GM19351 (cell line): ENCODE measurements around the gene CTDP1.

Experiments used
- ATAC-seq: cut with Tn5 transposase; IDR thresholded peaks from one replicate; pipeline ENCODE4 v1.9.1; 2021; ENCODE audit warnings: mild to moderate bottlenecking, moderate library complexity; ENCODE audit not compliant: unreplicated experiment

CTDP1 gene, protein sequence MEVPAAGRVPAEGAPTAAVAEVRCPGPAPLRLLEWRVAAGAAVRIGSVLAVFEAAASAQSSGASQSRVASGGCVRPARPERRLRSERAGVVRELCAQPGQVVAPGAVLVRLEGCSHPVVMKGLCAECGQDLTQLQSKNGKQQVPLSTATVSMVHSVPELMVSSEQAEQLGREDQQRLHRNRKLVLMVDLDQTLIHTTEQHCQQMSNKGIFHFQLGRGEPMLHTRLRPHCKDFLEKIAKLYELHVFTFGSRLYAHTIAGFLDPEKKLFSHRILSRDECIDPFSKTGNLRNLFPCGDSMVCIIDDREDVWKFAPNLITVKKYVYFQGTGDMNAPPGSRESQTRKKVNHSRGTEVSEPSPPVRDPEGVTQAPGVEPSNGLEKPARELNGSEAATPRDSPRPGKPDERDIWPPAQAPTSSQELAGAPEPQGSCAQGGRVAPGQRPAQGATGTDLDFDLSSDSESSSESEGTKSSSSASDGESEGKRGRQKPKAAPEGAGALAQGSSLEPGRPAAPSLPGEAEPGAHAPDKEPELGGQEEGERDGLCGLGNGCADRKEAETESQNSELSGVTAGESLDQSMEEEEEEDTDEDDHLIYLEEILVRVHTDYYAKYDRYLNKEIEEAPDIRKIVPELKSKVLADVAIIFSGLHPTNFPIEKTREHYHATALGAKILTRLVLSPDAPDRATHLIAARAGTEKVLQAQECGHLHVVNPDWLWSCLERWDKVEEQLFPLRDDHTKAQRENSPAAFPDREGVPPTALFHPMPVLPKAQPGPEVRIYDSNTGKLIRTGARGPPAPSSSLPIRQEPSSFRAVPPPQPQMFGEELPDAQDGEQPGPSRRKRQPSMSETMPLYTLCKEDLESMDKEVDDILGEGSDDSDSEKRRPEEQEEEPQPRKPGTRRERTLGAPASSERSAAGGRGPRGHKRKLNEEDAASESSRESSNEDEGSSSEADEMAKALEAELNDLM

DNA sequence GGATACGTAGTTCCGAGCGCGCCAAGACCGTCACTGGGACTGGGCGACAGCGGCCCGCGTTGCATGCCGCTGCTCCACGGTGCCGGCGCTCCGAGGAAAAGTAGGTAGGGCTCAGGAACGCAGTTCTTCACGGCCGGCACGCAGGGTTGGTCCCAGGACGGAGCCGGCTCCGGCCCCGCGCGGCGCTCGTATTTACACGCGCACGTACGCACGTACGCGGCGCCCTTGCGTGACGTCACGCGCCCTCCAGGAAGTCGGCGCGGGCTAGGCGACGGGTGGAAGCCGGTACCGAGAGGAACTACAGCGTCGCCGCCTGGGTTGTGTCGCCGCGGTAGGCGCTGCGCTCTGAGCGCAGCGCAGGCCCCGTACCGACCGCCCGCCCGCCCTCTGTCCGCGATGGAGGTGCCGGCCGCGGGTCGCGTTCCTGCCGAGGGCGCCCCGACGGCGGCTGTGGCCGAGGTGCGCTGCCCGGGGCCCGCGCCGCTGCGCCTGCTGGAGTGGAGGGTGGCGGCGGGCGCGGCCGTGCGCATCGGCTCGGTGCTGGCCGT is at the start of gene CTDP1:
Gene CTDP1 (plus strand): TSS at position 252 of the 548 bp plus-strand sequence. CDS start 145 bp downstream, at position 397.
- peak; percentile 54 for ATAC-seq

- no peak for ATAC-seq
Measured at GRCh38 chr18:79630281-79631095, 49.1 kb upstream of the CTDP1 start.

DNA sequence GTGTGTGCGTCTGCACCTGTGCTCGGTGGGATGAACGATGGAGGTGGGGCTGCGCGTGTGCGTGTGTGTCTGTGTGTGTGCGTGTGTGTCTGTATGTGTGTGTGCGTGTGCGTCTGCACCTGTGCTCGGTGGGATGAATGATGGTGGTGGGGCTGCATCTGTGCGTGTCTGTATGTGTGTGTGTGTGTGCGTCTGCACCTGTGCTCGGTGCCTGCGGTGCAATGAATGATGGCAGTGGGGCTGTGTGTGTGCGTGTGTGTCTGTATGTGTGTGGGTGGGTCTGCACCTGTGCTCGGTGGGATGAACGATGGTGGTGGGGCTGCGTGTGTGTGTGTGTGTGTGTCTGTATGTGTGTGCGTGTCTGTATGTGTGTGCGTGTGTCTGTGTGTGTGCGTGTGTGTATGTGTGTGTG is 48.5 kb upstream of the CTDP1 start:
- ATAC-seq, result no peak

- no peak for ATAC-seq
Measured at GRCh38 chr18:79631761-79632446, 47.7 kb upstream of the CTDP1 start.

DNA sequence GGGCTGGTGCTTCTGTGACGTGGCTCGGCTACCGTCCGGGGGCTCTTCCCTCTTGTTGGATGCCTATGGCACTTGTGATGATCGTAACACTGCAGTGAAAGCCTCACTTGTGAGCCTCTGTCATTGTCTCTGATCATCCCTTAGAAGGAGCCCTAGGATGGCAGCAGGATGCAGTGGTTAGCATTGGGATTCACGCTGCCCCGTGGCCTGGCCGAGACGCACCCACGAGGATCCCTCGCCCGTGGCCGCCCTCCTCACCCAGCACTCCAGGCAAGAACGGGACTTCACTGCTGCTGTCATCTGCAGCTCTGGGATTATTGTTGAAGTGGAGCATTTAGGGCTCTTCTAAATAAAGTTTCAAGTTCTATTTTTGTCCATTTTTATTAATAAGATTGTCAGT is 46.8 kb upstream of the CTDP1 start:
- no peak for ATAC-seq

DNA sequence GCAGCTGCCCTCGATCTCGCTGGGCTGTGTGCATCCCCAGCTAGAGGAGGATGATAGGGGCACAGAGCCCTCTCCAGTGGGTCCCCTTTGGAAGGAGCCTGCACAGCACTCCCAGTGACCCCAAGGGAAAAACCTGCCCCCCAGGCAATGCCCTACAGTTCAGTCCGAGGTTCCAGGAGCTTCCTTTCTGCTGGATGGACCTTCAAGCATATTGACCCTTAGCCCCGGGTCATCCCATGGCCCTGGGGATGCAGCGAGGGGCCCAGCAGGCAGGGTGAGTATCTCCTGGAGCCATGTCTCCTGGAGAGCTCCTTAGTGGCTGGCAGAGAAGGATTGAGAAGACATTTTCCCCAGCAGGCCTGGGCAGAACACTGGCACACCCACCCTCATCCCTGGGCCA is 45.4 kb upstream of the CTDP1 start:
- no peak for ATAC-seq

GRCh38 chr18:79634593-79635426 is 44.8 kb upstream of the CTDP1 start:
- ATAC-seq, result no peak

GRCh38 chr18:79635427-79635726 is 44.2 kb upstream of the CTDP1 start:
- ATAC-seq, result no peak

DNA sequence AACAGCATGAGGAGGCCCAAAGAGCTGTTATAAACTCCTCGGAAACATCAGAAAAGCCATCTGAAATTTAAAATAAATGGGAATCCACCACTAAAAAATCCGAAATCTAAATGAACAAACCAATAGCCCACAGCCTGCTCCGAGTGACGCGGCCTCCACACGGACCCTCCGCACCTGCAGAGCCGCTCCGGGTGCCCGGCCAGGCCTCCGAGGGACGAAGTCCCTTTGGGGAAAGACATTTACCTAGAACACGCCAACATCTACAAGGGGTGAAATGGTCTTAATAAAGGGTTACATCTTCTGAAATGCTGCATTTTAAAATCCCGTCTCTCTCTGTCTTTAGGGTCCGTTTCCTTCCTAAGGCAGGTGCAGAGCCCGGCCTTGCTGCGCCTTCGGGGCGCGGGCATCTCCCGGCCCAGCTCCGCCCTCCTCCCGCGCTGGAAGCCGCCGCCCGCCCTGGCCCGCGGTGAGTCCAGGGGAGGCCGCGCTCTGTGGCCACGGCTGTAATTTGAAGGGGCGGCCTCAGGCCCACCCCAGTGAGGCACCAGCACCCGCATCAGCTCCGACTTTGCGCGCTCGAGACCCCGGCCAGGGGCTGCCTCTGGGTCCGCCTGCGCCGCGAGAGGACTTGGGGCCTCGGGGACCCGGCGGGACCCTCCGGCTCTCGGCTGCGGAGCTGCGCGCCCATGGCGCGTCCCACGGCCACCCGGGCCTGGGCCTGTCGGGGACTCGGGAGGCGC is 42.3 kb upstream of the CTDP1 start:
- no peak for ATAC-seq

GRCh38 chr18:79637921-79638909 is 41.4 kb upstream of the CTDP1 start:
- ATAC-seq, result no peak

DNA sequence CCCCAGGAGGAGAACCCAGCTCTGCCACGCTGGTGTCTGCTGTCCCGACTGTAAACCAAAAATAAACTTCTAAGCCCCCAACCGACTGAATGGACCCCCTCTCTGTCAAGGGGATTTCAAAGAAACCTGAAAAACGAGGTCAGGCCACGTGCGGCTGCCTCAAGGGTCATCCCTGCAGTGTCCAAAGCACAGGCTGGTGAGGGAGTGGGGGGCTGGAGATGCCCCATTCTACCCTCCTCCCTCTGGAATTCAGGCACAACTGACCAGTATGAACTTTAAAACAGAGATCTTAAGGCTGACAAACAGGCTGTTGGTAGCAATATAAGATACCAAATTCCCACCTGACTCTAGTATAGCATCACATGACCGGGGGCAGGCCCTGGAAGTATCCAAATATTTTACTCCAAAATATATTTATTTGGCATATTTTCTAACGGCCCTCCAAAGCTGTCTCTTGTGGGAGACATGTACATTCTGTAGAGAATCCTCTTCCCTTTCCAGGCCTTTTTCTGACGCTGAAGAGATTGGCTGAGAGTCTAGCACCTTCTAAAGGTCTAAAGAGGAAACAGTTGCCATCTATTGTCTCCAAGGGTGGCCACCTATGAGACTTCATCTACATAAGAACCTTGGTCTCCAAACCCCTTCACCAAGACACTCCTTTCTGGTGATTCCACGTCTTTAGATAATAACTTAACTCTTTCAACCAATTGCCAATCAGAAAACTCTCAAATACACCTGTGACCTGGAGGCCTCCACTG is 40.4 kb upstream of the CTDP1 start:
- ATAC-seq, result no peak

DNA sequence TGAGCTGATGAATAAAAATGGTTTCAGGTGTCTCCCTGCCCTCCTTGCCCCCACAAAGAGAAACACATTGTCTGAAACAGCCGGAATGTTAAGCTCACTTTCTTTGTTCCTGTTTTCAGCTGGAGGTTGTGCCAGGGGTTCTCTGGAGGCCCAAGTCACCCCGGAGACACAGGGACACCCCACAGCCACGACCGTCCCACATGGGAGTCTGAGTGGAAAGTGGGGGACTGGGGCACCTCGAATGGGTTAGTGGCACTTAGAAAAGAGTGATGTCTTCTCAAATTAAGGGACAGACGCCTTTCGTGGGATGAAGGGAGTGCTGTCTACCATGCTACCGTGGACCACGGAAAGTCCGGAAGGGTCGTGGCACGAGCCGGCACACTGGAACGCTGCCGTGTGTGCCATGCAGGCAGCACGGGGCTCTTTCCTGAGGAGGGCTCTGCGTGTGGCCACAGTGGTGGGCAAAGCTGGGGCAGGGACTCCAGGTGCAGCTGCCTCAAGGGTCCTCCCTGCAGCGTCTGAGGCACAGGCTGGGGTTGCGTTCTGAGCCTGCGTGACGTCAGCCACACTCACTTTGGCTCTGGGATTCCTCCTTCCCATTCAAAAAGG is 39.4 kb upstream of the CTDP1 start:
- no peak for ATAC-seq

- no peak for ATAC-seq
Measured at GRCh38 chr18:79640875-79641274, 38.7 kb upstream of the CTDP1 start.

GRCh38 chr18:79641722-79642497 is 37.7 kb upstream of the CTDP1 start:
- no peak for ATAC-seq

GRCh38 chr18:79642626-79643025 is 37.0 kb upstream of the CTDP1 start:
- no peak for ATAC-seq
